Measurements from ENCODE around the gene PSMC1. TPM values are rescaled to one million over a fixed set of nuclear protein-coding genes. Genes with fewer than 3 reads are reported as not detected.
A peak's percentile ranks its signal among the peaks of the same experiment; 100 is the strongest.

The PSMC1 gene
- total RNA-seq, 2 donors from 2014 or later: 108 to 122 TPM

GRCh38 chr14:90235179-90235976, 21.0 kb upstream of the PSMC1 start:
- peaks cover 7% of the 10 kb centered on the region for H3K27me3 ChIP-seq (ENCODE audit: control insufficient read depth, insufficient read depth, low read length, poor library complexity, severe bottlenecking)
- H3K36me3 Mint-ChIP-seq (ENCODE audit: low read depth): no peaks in the 10 kb centered on the region
- no peak overlapping the region for H3K9ac ChIP-seq (ENCODE audit: extremely low read depth, low read length, poor library complexity, severe bottlenecking)
- peak; percentile 95 for DNase-seq
- peaks cover 29% of the 10 kb centered on the region for H3K27me3 Mint-ChIP-seq (ENCODE audit: insufficient read depth)
- no peaks in the 10 kb centered on the region for H3K4me1 ChIP-seq (ENCODE audit: control insufficient read depth, insufficient read depth, low read length)
- no peak overlapping the region for H3K4me3 Mint-ChIP-seq
- H3K27ac Mint-ChIP-seq: no peak overlapping the region
- 25 to 33% methylated on average over 13 to 25 of the region's 25 CpGs for WGBS, 2 experiments (ENCODE audit: insufficient coverage in 1 of 2, insufficient read length in 1 of 2)
- H3K27ac ChIP-seq (ENCODE audit: low read depth, low read length): no peak overlapping the region
- peaks cover 39% of the 10 kb centered on the region for H3K9me3 Mint-ChIP-seq
- H3K4me3 ChIP-seq (ENCODE audit: low read length): no peak overlapping the region
- H3K9me3 ChIP-seq (ENCODE audit: control insufficient read depth, low read length): peaks cover 27% of the 10 kb centered on the region
- TF ChIP-seq CTCF (conservative IDR thresholded peaks at IDR 0.05): peak; percentile 99
- no peaks in the 10 kb centered on the region for H3K36me3 ChIP-seq (ENCODE audit: control insufficient read depth, insufficient read depth, low read length)
- H3K4me1 Mint-ChIP-seq: no peaks in the 10 kb centered on the region

GRCh38 chr14:90239139-90239538, 17.2 kb upstream of the PSMC1 start:
- Mint-ChIP-seq H3K27me3 (ENCODE audit: insufficient read depth) (peaks cover 32% of the 10 kb centered on the region), H3K4me1 (no peaks in the 10 kb centered on the region), H3K36me3 (ENCODE audit: low read depth) (no peaks in the 10 kb centered on the region), H3K9me3 (peaks cover 54% of the 10 kb centered on the region), H3K27ac (no peak overlapping the region), H3K4me3 (no peak overlapping the region)
- DNase-seq: no peak
- H3K9ac ChIP-seq (ENCODE audit: extremely low read depth, low read length, poor library complexity, severe bottlenecking): no peak overlapping the region
- H3K27ac ChIP-seq (ENCODE audit: low read depth, low read length): no peak overlapping the region
- no peaks in the 10 kb centered on the region for H3K4me1 ChIP-seq (ENCODE audit: control insufficient read depth, insufficient read depth, low read length)
- TF ChIP-seq CTCF (conservative IDR thresholded peaks at IDR 0.05): no peak
- no peaks in the 10 kb centered on the region for H3K36me3 ChIP-seq (ENCODE audit: control insufficient read depth, insufficient read depth, low read length)
- H3K9me3 ChIP-seq (ENCODE audit: control insufficient read depth, low read length): peaks cover 35% of the 10 kb centered on the region
- WGBS, 2 experiments (ENCODE audit: insufficient coverage in 1 of 2, insufficient read length in 1 of 2): 78 to 87% methylated on average over 3 of the region's 3 CpGs
- H3K27me3 ChIP-seq (ENCODE audit: control insufficient read depth, insufficient read depth, low read length, poor library complexity, severe bottlenecking): peaks cover 16% of the 10 kb centered on the region
- peak overlapping the region; percentile 64 for H3K4me3 ChIP-seq (ENCODE audit: low read length)

DNA sequence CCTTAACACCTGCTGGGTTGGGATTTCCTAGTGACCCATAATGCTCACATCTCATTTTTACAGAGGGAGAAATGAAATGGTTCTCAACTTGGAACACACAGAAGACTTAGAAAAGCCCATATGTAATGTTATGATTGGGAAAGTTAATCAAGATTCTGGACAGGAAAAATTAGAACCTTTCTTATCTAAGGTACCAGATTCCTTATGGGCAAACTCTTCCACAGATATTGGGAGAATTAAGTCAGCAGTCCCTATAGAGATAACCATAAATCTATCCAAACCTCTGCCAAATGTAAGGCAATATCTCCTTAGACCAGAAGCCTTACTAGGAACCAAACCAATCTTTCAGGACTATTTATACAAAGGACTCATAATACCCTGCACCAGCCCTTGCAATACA, 13.9 kb upstream of the PSMC1 start:
- no peak for DNase-seq
- Histone ChIP-seq H3K4me1 (ENCODE audit: control insufficient read depth, insufficient read depth, low read length) (no peaks in the 10 kb centered on the region), H3K27ac (ENCODE audit: low read depth, low read length) (no peak overlapping the region), H3K36me3 (ENCODE audit: control insufficient read depth, insufficient read depth, low read length) (no peaks in the 10 kb centered on the region), H3K9me3 (ENCODE audit: control insufficient read depth, low read length) (peaks cover 35% of the 10 kb centered on the region), H3K27me3 (ENCODE audit: control insufficient read depth, insufficient read depth, low read length, poor library complexity, severe bottlenecking) (peaks cover 14% of the 10 kb centered on the region), H3K4me3 (ENCODE audit: low read length) (no peak overlapping the region), H3K9ac (ENCODE audit: extremely low read depth, low read length, poor library complexity, severe bottlenecking) (no peak overlapping the region)
- TF ChIP-seq CTCF (conservative IDR thresholded peaks at IDR 0.05): no peak
- Mint-ChIP-seq H3K9me3 (peaks cover 48% of the 10 kb centered on the region), H3K36me3 (ENCODE audit: low read depth) (no peaks in the 10 kb centered on the region), H3K4me3 (no peak overlapping the region), H3K4me1 (no peaks in the 10 kb centered on the region), H3K27me3 (ENCODE audit: insufficient read depth) (peaks cover 42% of the 10 kb centered on the region), H3K27ac (no peak overlapping the region)
